NCI-H82 treated with DMSO at 0.1 percent for 48 hours (cell line): ENCODE measurements around the gene PHRF1.

Source experiments
- DNase-seq: peaks from one replicate; lab custom pipeline; 2025; ENCODE audit not compliant: unreplicated experiment; lab: John Stamatoyannopoulos, UW

The PHRF1 gene

DNA sequence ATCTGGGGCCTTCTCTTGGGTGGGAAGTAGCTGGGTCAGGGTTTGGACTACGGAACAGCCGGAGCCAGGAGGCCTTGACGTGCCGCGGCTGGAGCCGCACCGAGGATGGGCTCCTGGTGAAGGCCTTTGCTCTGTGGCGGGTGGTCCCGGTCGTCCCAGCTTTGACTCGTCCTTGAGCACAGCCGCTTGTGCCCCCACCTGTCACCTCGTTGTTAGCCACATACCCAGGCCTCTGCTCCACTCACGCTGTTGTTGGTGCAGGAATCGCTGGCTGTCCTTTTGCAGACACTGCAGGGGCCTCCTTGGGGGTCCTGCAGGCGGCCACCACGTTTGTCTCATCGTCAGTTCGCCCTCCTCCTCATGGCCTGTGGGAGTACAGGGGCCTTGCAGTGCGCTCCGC is 17.1 kb downstream of the PHRF1 start:
- no peak for DNase-seq

DNA sequence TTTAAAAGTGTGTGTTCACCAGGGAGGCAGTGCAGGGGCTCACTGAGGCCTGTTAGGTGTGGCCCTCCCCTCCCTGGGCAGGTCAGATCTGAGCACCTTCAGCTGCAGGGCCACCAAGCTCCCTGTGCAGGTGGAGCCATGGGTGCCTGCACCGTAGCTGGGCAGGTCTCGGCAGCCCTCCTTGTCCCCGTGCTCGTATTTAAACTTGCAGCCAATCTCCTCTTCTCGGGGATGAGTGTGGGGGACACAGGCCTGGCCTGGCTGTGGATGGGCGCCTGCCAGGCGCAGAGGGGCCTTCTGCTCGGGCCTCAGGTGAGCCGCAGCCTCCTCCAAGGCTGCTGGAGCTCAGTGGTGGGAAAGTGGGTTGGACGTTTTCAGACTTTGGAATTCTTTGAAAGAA is 19.1 kb downstream of the PHRF1 start:
- no peak for DNase-seq

DNA sequence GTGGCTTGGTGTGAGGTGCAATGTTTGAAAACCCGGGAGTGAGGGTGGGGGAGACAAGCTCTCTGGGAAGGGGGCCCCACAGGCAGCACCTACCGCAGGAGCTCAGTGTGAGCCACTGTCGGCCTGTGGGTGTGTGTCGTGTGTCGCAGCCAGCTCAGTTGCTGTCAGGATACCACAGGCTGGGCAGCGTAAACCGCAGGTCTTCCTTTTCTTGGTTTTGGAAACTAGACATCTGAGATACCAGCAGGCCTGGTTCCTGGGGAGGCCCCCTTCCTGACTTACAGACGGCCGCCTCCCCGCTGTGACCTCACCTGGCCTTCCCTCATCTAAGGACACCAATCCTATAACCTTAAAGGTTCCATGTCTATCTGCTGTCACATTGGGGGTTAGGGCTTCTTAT is 20.1 kb downstream of the PHRF1 start:
- no peak for DNase-seq

DNA sequence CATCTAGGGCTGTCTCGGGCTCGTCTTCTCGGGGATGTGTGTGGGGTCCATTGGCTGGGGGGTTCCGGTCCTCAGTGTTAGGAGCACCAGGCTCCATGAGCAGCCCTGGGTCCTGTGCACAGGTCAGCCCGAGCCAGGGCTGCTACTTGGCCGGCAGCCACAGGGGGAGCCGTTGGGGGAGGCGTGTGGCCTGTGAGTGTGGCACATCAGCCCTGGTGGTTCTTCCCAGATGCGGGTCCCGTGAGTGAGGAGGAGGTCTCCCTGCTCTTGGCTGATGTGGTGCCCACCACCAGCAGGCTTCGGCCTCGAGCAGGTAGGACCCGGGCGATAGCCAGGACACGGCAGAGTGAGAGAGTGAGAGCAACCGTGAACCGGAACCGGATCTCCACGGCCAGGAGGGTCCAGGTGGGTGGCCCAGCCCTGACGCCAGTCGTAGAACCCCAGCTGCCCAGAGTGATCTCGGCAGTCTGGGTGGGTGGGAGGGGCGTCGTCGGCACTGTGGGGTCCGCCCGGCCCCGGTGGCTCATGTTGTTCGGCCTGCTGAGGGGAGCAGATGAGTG is 21.0 kb downstream of the PHRF1 start:
- no peak for DNase-seq

DNA sequence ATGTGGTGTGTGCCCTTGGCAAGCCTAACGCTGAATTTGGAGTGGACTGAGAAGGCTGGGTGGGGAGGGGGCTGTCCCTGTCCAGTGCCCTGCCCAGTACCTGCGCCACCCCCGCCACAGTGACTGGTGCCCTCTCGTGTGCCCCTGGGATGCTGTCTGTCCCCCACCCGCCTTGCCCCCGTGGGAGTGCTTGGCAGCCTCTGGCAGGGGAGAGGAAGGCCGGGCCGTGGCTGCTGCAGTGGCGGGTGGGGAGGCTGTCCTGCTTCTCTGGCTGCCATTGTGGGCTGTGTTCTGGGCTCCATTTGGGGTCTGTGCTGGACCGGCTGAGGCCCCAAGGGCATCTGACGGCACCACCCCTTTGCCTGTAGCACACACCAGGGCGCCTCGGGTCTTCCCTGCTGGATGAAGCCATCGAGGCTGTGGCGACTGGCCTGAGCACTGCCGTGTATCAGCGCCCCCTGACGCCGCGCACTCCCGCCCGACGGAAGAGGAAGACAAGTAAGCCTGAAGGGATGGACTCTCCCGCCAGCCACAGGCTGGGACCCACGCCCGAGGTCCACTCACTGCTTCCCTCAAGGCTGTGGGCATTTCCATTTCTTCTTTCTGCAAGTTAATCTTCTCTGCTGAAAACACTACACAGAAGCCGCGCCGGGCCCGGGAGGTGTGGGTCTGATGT is 21.9 kb downstream of the PHRF1 start:
- DNase-seq, result no peak

DNA sequence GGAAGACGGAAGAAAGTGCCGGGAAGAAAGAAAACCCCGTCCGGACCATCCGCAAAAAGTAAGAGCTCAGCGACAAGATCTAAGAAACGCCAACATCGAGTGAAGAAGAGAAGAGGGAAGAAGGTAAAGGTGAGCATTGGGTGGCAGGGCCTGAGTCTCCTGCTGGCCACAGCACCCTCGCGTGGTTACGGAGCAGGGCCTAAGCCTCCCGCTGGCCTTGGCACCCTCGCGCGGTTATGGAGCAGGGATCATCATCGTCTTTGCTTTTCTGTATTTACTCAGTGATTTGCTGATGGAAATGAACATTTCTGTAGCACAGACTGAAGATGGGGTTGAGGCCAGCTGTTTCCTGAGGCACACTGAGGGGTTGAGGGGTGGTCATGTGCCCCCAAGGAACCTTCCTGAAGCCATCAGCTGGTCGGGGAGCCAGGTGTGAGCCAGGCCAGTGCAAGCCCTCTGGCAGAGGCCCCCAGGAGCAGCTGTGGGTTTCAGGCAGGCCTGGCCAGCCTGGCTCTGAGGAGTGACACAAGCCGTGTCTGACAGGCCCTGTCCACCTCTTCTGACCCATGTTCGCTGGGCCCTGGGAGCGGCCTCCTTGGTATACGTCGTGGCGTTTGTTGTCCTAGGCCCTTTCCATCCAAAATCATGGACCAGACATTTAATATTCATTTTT is 25.4 kb downstream of the PHRF1 start:
- DNase-seq, result no peak

DNA sequence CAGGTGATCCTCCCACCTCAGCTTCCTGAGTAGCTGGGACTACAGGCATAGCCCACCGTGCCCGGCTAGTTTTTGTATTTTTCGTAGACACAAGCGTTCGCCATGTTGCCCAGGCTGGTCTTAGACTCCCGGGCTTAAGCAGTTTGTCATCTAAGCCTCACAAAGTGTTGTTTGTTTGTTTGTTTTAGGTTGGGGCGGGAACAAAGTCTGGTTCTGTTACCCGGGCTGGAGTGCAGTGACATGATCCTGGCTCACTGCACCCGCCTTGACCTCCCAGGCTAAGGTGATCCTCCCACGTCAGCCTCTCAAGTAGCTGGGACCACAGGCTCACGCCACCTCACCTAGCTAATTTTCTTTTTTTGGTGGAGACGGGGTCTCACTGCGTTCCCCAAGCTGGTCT is 26.9 kb downstream of the PHRF1 start:
- DNase-seq, result no peak

DNA sequence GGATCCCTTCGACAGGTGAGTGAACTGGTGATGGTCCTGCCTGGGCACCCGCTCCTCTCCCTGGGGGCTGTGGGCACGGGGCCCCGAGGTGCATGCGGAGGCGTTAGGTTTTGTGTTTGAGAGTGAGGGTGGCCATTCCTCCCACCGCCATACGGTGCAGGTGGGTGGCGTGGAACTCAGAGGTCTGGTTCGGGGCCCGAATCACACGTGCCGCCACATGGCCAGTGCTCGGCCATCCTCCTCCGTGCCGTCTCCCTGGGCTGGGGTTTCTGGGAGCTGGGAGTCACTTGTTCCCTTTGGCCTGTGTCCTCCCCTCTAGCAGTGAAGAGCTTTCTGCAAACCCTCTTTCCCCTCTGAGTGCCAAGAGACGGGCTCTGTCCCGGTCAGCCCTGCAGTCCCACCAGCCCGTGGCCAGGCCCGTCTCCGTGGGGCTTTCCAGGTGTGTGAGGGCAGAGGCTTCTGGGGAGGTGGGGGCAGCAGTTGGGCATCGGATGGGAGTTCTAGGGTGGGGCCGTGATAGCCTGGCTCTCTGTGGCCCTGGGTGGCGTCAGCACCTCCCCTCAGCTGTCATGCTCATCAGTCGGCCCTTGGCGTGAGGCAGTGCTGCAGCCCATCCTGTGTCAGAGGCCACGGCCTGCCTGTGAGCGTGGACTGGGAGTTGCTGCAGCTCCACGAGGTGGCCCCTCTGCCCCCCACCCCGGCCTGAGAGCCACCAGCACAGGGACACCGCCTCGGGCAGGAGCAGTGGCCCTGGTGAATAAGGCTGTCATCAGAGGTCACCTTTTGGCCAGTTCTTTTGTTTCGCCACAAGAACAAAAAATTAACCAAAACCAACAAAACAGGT is 29.2 kb downstream of the PHRF1 start:
- DNase-seq, result no peak

DNA sequence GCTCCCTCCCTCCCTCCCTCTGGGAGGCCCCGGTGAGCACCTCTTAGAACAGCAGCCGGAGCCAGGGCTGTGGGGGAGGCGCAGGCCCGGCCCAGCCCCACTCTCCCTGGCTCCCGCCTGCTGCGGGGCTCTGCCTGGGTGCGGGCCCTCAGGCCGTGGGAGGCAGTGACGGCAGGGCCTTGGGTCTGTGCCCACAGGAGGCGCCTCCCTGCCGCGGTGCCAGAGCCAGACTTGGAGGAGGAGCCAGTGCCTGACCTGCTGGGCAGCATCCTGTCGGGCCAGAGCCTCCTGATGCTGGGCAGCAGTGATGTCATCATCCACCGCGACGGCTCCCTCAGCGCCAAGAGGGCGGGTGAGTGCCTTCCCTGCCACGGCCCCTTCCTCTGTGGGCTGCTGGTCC is 30.0 kb downstream of the PHRF1 start:
- DNase-seq, result no peak

DNA sequence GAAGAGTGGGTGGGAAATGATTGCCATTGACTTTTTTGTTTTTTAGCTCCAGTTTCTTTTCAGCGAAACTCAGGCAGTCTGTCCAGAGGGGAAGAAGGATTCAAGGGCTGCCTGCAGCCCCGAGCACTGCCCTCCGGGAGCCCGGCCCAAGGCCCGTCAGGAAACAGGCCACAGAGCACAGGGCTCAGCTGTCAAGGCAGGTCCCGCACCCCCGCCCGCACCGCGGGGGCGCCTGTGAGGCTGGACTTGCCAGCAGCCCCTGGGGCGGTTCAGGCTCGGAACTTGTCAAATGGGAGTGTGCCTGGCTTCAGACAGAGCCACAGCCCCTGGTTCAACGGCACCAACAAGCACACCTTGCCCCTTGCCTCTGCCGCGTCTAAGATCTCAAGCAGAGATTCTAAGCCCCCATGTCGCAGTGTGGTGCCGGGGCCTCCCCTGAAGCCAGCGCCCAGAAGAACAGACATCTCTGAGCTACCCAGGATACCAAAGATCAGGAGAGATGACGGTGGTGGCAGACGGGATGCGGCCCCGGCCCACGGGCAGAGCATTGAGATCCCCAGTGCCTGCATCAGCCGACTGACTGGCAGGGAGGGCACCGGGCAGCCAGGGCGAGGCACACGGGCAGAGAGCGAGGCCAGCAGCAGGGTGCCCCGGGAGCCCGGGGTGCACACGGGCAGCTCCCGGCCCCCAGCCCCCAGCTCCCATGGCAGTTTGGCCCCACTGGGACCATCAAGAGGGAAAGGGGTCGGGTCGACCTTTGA is 30.9 kb downstream of the PHRF1 start:
- no peak for DNase-seq

DNA sequence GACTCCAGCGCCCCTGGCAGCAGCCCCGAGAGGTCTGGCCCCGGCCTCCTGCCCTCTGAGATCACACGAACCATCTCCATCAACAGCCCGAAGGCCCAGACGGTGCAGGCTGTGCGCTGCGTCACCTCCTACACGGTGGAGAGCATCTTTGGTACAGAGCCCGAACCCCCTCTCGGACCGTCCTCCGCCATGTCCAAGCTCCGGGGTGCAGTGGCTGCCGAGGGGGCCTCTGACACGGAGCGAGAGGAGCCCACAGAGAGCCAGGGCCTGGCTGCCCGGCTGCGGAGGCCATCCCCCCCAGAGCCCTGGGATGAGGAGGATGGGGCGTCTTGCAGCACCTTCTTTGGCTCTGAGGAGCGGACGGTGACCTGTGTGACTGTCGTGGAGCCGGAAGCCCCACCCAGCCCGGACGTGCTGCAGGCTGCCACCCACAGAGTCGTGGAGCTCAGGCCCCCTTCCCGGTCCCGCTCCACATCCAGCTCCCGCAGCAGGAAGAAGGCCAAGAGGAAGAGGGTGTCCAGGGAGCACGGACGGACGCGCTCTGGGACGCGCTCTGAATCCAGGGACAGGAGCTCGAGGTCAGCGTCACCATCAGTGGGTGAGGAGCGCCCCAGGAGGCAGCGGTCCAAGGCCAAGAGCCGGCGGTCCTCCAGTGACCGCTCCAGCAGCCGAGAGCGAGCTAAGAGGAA is 31.8 kb downstream of the PHRF1 start:
- DNase-seq, result no peak

DNA sequence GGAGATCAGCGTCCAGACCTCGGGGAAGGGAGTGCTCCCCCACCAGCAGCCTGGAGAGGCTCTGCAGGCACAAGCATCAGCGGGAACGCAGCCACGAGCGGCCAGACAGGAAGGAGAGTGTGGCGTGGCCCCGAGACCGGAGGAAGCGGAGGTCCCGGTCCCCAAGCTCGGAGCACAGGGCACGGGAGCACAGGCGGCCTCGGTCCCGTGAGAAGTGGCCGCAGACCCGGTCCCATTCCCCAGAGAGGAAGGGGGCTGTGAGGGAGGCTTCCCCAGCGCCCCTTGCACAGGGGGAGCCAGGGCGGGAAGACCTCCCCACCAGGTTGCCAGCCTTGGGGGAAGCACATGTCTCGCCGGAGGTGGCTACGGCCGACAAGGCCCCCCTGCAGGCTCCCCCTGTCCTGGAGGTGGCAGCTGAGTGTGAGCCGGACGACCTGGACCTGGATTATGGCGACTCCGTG is 32.6 kb downstream of the PHRF1 start:
- DNase-seq, result no peak

DNA sequence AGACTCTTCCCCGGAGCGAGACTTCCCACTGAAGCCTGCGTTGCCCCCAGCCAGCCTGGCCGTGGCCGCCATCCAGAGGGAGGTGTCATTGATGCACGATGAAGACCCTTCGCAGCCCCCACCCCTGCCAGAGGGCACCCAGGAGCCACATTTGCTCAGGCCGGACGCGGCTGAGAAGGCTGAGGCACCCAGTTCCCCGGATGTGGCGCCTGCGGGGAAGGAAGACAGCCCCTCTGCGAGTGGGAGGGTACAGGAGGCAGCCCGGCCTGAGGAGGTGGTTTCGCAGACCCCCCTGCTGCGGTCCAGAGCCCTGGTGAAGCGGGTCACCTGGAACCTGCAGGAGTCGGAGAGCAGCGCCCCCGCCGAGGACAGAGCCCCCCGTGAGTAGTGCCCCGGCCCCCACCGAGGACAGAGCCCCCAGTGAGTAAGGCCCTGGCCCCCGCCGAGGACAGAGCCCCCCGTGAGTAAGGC is 33.1 kb downstream of the PHRF1 start:
- no peak for DNase-seq

DNA sequence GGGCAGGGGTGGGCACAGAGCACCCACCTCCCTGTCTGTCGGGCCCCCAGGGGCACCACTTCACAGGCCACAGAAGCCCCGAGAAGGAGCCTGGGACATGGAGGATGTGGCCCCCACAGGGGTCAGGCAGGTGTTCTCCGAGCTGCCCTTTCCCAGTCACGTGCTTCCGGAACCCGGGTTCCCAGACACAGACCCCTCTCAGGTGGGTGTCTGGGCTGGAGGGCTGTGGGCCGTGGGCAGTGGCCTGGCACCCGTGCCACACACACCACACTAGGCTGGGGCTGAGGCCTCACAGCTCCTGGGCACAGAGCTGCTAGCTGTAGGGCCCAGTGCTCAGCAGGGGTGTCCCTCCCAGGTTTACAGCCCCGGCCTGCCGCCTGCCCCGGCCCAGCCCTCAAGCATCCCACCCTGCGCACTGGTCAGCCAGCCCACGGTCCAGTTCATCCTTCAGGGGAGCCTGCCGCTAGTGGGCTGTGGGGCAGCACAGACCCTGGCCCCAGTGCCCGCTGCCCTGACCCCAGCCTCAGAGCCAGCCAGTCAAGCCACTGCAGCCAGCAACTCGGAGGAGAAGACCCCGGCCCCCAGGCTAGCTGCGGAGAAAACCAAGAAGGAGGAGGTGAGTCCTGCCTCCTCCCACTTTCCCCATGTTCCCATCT is 34.0 kb downstream of the PHRF1 start:
- no peak for DNase-seq

DNA sequence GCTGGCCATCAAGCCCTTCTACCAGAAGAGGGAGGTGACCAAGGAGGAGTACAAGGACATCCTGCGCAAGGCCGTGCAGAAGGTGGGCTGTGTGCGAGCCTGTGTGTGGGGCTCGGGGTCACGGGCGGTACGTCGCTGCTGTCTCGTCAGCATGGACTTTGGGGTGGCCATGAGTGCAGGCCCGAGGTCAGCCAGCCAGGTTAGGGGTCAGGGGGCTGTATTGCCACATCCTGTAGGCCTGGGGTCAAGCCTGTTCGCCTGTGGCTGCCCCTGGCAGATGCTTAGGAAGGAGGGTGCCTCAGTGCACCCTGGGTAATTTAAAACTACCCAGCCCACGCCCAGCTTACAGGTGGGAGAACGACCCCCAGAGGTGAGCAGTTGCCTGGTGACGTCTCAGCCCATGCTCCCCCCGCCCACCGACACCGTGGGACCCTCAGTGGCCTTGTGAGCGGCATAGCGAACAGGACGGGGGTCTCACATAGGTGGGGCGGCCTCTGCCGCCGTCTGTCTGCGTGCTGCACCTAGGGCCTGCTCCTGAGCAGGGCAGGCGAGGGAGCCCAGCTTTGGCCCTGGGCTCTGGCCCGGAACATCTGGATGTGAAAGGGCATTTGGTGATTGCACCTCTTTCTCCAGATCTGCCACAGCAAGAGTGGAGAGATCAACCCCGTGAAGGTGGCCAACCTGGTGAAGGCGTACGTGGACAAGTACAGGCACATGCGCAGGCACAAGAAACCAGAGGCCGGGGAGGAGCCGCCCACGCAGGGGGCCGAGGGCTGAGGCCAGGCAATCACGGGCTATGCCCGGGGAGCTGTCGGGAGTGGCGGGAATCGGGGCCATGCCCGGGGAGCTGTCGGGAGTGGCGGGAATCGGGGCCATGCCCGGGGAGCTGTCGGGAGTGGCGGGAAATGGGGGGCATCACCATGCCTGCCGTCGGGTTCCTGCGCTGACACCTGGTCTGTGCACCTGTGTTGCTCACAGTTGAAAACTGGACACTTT is 35.0 kb downstream of the PHRF1 start:
- DNase-seq, result no peak

DNA sequence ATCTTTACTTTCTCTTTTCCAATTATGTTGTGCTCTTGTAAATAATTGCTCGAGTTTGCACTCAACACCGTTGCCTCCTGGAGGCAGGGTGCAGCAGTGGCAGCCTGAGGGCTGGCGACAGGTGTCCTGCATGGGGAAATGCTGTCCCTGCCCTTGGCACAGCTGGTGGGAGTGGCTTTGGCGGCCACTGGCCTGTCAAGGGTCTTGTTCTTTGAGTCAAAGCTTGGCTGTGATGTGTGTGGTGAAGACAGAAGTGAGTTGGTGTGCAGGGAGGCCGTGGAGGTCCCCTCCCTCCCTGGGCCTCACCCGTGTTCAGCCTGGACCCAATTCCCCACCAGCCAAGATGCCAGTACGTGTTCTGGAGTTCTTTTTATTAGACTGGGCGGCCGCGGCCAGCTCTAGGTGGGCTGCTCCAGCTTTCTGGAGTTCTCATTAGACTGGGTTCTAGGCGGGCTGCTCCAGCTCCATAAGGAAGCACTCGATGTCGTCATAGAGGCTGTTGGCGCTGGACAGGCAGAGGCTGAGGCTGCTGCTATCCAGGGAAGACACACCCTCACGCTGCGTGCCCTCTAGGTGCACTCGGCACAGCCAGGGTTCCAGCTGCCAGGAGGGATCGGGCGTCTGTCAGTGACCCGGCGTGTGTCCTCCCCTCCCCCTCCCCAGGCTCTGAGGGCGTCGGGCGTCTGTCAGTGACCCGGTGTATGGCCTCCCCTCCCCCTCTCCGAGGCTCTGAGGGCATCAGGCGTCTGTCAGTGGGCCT is 36.1 kb downstream of the PHRF1 start:
- DNase-seq, result no peak

DNA sequence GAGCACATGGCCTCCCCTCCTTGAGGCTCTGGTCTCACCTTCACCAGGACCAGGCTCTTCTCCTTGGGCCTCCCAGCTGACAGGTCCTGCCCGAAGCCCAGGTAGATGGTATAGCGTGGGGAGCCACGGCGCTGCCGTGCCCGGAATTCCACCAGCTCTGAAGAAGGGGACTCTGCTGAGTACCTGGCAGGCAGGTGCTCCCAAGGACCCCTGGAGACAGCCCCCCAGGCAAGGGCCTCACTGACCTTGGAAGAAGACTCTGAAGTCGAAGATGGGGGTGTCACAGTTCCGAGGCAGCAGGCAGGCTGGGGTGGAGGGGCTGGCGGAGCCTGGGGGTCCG is 36.7 kb downstream of the PHRF1 start:
- no peak for DNase-seq
